Stromal cell of bone marrow (primary cell): ENCODE results near the gene FOXRED2.
A peak's percentile ranks its signal among the peaks of the same experiment; 100 is the strongest.

Experiments
- DNase-seq: peaks from one replicate; pipeline ENCODE4 v3.0.0-alpha.2; 2012; ENCODE audit warnings: low read depth

FOXRED2 gene

DNA sequence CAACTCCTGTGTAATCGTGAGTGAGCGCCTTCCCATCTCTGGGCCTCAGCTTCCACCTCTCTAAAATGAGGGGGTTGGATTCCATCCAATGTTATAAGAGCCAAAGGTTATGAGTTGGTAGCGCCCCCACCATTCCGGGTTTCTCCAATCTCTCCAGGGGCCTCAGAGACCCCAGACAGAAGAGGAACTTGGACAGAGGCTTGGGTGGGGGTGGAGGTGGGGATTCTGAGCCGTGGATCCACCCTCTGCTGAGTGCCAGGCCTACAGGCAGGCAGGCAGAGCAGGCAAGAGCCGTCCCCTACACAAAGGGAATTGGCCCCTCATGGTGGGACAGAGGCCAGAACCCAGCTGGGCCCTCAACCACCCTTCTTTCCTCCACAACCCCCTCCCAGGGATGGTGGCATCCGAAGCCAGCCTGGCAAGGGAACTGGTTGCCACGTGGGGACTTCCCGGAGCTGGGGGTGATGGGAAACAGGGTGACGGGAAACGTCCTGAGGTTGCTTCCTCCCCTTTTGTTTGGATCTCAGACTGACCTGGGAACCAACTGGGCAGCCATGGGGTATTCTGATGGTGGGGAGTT, 57.2 kb downstream of the FOXRED2 start:
- no peak for DNase-seq

DNA sequence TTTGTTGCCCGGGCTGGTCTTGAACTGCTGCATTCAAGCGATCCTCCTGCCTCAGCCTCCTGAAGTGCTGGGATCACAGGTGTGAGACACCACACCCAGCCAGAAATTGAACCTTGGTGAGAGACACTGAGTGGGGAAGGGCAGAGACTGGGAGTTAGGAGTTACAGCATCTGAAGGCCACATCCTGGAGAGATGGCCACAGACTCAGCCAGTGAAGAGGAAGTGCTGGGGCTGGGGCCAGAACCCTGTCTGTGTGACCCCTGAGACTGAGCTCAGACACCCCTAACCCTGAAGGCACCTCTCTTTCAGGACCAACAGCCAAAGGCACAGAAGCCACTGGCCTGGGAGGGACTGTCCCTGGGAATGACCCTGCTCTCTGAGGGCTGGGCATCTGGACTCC, 59.2 kb downstream of the FOXRED2 start:
- DNase-seq = no peak

DNA sequence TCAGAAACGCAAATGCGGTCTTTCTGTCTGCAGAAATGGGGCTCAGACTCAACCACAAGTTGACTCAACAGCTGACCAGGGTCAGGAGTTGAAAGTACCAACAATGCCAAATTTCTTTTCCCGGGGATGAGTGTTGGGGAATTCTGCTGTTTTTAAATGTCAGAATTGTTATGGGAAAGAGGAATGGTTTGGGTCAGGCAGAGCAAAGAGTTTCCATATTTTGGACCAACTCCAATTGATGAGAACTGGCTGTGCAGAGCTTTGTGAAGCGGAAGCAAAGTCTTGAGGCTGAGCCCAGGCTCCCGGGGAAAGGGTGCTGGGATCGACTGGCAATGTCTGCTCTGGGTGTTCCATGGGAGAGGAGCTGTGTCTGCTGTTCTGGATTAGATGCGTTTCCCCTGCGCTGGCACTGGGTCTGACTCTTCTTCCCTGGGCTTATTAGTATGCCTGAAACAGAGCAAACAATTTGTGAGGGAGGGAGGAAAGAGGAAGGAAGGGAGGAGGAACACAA, 61.6 kb downstream of the FOXRED2 start:
- DNase-seq = peak; percentile 95

DNA sequence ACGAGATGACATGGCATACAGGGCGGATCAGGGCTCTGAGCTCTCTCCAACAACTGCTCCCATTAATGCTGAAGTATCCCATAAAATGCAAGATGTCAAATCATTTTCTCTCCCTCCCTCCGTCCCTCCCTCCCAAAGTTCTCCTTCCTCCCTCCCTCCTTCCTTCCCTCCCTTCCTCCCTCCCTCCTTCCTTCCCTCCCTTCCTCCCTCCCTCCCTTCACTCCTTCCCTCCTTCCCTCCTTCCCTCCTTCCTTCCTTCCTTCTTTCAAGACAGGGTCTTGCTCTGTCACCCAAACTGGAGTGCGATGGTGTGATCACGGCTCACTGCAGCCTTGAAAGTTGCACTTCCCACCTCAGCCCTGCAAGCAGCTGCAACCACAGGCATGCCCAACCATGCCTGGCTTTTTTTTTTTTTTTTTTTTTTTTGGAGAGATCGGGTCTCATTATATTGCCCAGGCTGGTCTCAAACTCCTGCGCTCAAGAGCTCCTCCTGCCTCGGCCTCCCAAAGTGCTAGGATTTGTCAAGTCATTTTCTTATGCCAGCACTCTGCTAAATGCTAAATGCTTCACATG, 63.6 kb downstream of the FOXRED2 start:
- DNase-seq = no peak

- no peak for DNase-seq
These were observed 64.2 kb downstream of the FOXRED2 start for GRCh38 chr22:36442506-36443197.

GRCh38 chr22:36440429-36441002, 66.3 kb downstream of the FOXRED2 start:
- no peak for DNase-seq

DNA sequence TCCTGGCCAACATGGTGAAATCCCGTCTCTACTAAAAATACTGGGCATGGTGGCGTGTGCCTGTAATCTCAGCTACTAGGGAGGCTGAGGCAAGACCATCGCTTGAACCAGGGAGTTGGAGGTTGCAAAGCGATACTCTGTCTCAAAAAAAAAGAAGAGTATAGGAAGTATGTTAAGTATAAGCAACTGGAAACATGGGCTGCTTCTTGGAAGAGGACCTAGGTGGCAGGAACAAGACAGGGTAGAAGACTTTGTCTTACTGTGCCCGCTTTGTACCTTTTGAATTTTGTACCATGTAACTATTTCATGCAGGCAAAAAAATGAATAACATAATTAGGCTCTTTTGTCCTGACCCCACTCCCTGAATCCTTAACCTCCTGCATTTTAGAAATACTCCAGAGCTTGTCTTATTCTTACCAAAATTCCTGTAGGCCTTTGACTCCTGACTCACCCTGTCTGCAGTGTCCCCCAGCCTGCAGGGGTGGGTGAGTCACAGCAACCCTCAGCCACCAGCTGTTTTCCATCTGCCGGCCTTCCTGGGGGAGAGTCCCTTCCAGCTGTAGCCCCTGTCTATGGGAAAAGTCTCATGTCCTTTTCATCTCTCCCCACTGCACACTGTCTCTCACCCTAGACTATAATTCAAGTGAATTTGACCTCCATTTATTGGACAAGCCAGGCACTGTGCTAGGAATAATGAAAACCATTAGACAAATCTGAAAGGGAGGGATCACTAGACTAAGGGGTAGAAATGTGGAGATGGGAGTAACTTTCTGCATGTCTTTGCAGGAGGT, 67.2 kb downstream of the FOXRED2 start:
- DNase-seq = peak; percentile 80
